HepG2 (cell line): ENCODE results near the gene ITGB3. TPM values are rescaled to one million over a fixed set of nuclear protein-coding genes. Genes with fewer than 3 reads are reported as not detected.

Experiments used
- ATRX ChIP-seq: sonication (generic); formaldehyde crosslinking; IDR thresholded peaks from 2 replicates; pipeline ENCODE4 v1.4.0; 2020; ENCODE audit warnings: missing genetic modification reagents, borderline replicate concordance
- CCDC6 ChIP-seq: sonication (generic); formaldehyde crosslinking; IDR thresholded peaks from 2 replicates; pipeline ENCODE4 v1.8.1; 2022; ENCODE audit warnings: mild to moderate bottlenecking, missing genetic modification reagents, moderate library complexity
- DDIT3 ChIP-seq: sonication (generic); formaldehyde crosslinking; IDR thresholded peaks from 2 replicates; pipeline ENCODE4 v1.4.0; 2020; ENCODE audit warnings: mild to moderate bottlenecking, missing genetic modification reagents
- GATA4 ChIP-seq: sonication (generic); IDR thresholded peaks from 2 replicates; pipeline ENCODE4 v1.6.1; 2016; ENCODE audit warnings: antibody characterized with exemption, low read depth, borderline replicate concordance
- HNF1B ChIP-seq: sonication (generic); formaldehyde crosslinking; IDR thresholded peaks from 2 replicates; pipeline ENCODE4 v1.5.1; 2020; ENCODE audit warnings: mild to moderate bottlenecking, moderate library complexity, missing genetic modification reagents
- HOXA3 ChIP-seq: sonication (generic); formaldehyde crosslinking; IDR thresholded peaks from 2 replicates; pipeline ENCODE4 v1.5.0; 2020; ENCODE audit warnings: missing genetic modification reagents
- IKZF4 ChIP-seq: sonication (generic); formaldehyde crosslinking; IDR thresholded peaks from 2 replicates; pipeline ENCODE4 v1.5.1; 2020; ENCODE audit warnings: borderline replicate concordance, mild to moderate bottlenecking, low read depth, missing genetic modification reagents; ENCODE audit errors: not compliant biosample characterization
- KLF16 ChIP-seq, 2 experiments: sonication (generic) in 1 of 2; formaldehyde crosslinking in 1 of 2; IDR thresholded peaks; 2 replicates each; pipeline versions ENCODE4 v1.6.1 to v1.8.0; 2016 to 2023; ENCODE audit warnings: missing genetic modification reagents in 2 of 2, missing compliant biosample characterization in 1 of 2
- MAZ ChIP-seq, 2 experiments: sonication (generic) in 1 of 2; formaldehyde crosslinking in 1 of 2; IDR thresholded peaks; 2 replicates each; pipeline versions ENCODE4 v1.5.0 to v1.6.1; 2012 to 2020; ENCODE audit warnings: low read depth in 2 of 2, mild to moderate bottlenecking in 2 of 2, borderline replicate concordance in 1 of 2, improper control_type of control experiment in 1 of 2, low read length in 1 of 2, missing genetic modification reagents in 1 of 2, moderate library complexity in 1 of 2
- NAIF1 ChIP-seq: sonication (generic); formaldehyde crosslinking; IDR thresholded peaks from 2 replicates; pipeline ENCODE4 v1.5.0; 2020; ENCODE audit warnings: mild to moderate bottlenecking, missing genetic modification reagents, borderline replicate concordance
- NR2F6 ChIP-seq, 2 experiments: IDR thresholded peaks; 2 replicates each; pipeline ENCODE4 v1.6.1; 2016; ENCODE audit warnings: antibody characterized with exemption in 1 of 2, mild to moderate bottlenecking in 1 of 2
- RAD21 ChIP-seq: fragments of 450-650 bp; formaldehyde crosslinking; IDR thresholded peaks from 2 replicates; pipeline ENCODE4 v1.5.0; 2020; ENCODE audit warnings: mild to moderate bottlenecking
- RNF2 ChIP-seq: fragments of 450-650 bp; conservative IDR thresholded peaks from 2 replicates; pipeline ENCODE4 v1.6.1; 2016; ENCODE audit warnings: low read depth
- TCF12 ChIP-seq, 2 experiments: fragments of 450-650 bp in 1 of 2; sonication (generic) in 1 of 2; formaldehyde crosslinking in 1 of 2; IDR thresholded peaks; 2 replicates each; pipeline versions ENCODE4 v1.6.1 to v1.8.0; 2017 to 2022; ENCODE audit warnings: antibody characterized with exemption in 1 of 2, mild to moderate bottlenecking in 1 of 2, missing genetic modification reagents in 1 of 2, moderate library complexity in 1 of 2
- ZBTB43 ChIP-seq: sonication (generic); formaldehyde crosslinking; conservative IDR thresholded peaks from 2 replicates; pipeline ENCODE4 v1.4.0; 2020; ENCODE audit warnings: missing genetic modification reagents
- ZFP82 ChIP-seq: sonication (generic); formaldehyde crosslinking; IDR thresholded peaks from 2 replicates; pipeline ENCODE4 v1.5.1; 2020; ENCODE audit warnings: mild to moderate bottlenecking, missing genetic modification reagents, borderline replicate concordance
- ZFY ChIP-seq: sonication (generic); formaldehyde crosslinking; IDR thresholded peaks from 2 replicates; pipeline ENCODE4 v1.4.0; 2020; ENCODE audit warnings: missing genetic modification reagents
- ZMYM2 ChIP-seq: sonication (generic); formaldehyde crosslinking; IDR thresholded peaks from 2 replicates; pipeline ENCODE4 v1.8.0; 2022; ENCODE audit warnings: mild to moderate bottlenecking, missing genetic modification reagents
- ZNF101 ChIP-seq: sonication (generic); formaldehyde crosslinking; IDR thresholded peaks from 2 replicates; pipeline ENCODE4 v1.4.0; 2020; ENCODE audit warnings: mild to moderate bottlenecking, low read depth, missing genetic modification reagents, borderline replicate concordance
- ZNF563 ChIP-seq: sonication (generic); formaldehyde crosslinking; IDR thresholded peaks from 2 replicates; pipeline ENCODE4 v1.8.0; 2022; ENCODE audit warnings: mild to moderate bottlenecking, moderate library complexity, missing genetic modification reagents
- ZNF615 ChIP-seq: sonication (generic); formaldehyde crosslinking; IDR thresholded peaks from 2 replicates; pipeline ENCODE4 v1.5.0; 2020; ENCODE audit warnings: mild to moderate bottlenecking, missing genetic modification reagents, borderline replicate concordance
- ZNF619 ChIP-seq: sonication (generic); formaldehyde crosslinking; IDR thresholded peaks from 2 replicates; pipeline ENCODE4 v1.4.0; 2020; ENCODE audit warnings: mild to moderate bottlenecking, missing genetic modification reagents
- ZNF782 ChIP-seq: sonication (generic); formaldehyde crosslinking; IDR thresholded peaks from 2 replicates; pipeline ENCODE4 v1.4.0; 2020; ENCODE audit warnings: missing genetic modification reagents, mild to moderate bottlenecking, borderline replicate concordance
- polyA plus RNA-seq, 8 experiments: library from polyadenylated mRNA; depleted of rRNA in 3 of 8; stranded (reverse) in 7 of 8; unstranded in 1 of 8; fragments of >200 nt; fragmentation: Illumina TruSeq in 4 of 8; extraction: Trizol in 4 of 8; gene quantifications; 2 replicates each; pipeline versions ENCODE4 v1.2.1 to v1.2.3, GENCODE V29; 2011 to 2016; ENCODE audit warnings: low read depth in 4 of 8, missing spikeins in 1 of 8, mixed read lengths in 1 of 8; ENCODE audit not compliant: insufficient read depth in 1 of 8
- total RNA-seq, 5 experiments: library from RNA; depleted of rRNA; stranded (reverse); fragments of >200 nt; fragmentation: Illumina TruSeq; extraction: Trizol; gene quantifications; 2 replicates each; pipeline ENCODE4 v1.2.3, GENCODE V29; 2016; ENCODE audit warnings: low read depth in 1 of 5
- TF ChIP-seq, protein P1 (sequence below): sonication (generic); formaldehyde crosslinking; IDR thresholded peaks from 2 replicates; pipeline ENCODE4 v1.4.0; 2020; ENCODE audit warnings: missing genetic modification reagents, mild to moderate bottlenecking, borderline replicate concordance

ITGB3 gene
- total and polyA plus RNA-seq, 2 of the 13 experiments (the other 11 are each of a cell fraction or from before 2014, with no cell fraction given): 0.09 to 0.31 TPM

DNA sequence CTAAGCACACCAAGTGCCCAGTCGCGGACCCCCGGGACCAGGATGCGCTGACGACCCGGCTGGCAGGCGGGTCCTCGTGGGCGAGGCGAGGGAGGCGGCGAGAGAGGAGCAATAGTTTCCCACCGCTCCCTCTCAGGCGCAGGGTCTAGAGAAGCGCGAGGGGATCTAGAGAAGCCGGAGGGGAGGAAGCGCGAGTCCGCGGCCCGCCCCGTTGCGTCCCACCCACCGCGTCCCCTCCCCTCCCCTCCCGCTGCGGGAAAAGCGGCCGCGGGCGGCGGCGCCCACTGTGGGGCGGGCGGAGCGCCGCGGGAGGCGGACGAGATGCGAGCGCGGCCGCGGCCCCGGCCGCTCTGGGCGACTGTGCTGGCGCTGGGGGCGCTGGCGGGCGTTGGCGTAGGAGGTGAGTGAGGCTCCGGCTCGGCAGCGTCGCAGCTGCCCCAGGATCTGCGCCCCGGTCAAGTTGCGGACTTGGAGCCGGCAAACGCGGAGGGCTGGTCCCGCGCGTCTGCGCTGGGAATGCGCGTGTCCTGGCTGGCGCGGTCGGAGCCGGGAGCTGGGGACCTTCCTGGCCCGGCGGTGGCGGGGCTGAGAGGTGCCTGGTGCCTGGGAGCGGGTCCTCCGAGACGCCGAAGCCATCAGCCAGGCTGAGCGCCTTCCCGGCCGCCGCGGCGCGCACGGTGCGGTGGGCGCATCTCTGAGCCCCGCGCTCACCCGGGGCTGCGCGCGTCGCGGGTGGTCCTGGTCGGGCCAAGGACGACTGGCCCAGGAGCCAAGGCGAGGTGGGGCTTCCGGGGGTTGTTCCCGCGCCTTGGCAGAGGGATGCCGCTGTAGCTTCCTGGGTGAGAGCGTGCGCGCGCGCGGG lies at the start of gene ITGB3 (continued):
- TF ChIP-seq ZNF101 (CRISPR knock-in tag): no peak
- no peak for TF ChIP-seq RNF2
- no peak for TF ChIP-seq MAZ (IDR thresholded peaks at IDR 0.05; ENCODE audit: borderline replicate concordance, low read depth, low read length)
- peak; percentile 49 for TF ChIP-seq MAZ (CRISPR knock-in tag; IDR thresholded peaks at IDR 0.05; ENCODE audit: low read depth)
- no peak for TF ChIP-seq NR2F6 (IDR thresholded peaks at IDR 0.05)
- 0 out of 2 replicates have a peak, but pooled peaks have one; percentile 6 for TF ChIP-seq NR2F6 (CRISPR knock-in tag; IDR thresholded peaks at IDR 0.05)
- no peak for TF ChIP-seq TCF12 (IDR thresholded peaks at IDR 0.05)
- no peak for TF ChIP-seq TCF12 (CRISPR knock-in tag; IDR thresholded peaks at IDR 0.05)
- no peak for TF ChIP-seq ZNF615 (CRISPR knock-in tag)
- TF ChIP-seq ZNF563: peak; percentile 99
- peak; percentile 46; the same call in 1 of the 2 replicates for TF ChIP-seq HOXA3 (CRISPR knock-in tag)
- no peak for TF ChIP-seq ZBTB43
- TF ChIP-seq, protein P1, sequence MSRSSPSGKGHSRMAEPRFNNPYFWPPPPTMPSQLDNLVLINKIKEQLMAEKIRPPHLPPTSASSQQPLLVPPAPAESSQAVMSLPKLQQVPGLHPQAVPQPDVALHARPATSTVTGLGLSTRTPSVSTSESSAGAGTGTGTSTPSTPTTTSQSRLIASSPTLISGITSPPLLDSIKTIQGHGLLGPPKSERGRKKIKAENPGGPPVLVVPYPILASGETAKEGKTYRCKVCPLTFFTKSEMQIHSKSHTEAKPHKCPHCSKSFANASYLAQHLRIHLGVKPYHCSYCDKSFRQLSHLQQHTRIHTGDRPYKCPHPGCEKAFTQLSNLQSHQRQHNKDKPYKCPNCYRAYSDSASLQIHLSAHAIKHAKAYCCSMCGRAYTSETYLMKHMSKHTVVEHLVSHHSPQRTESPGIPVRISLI (CRISPR knock-in tag): peak; percentile 33; the same call in 1 of the 2 replicates
- TF ChIP-seq ZMYM2 (CRISPR knock-in tag): no peak
- peak; percentile 55; the same call in 1 of the 2 replicates for TF ChIP-seq ZNF782
- no peak for TF ChIP-seq GATA4
- no peak for TF ChIP-seq DDIT3 (CRISPR knock-in tag)
- no peak for TF ChIP-seq ZNF619
- TF ChIP-seq ATRX (CRISPR knock-in tag): no peak
- TF ChIP-seq ZFP82 (CRISPR knock-in tag): no peak
- no peak; the same call in none of the 2 replicates for TF ChIP-seq CCDC6 (CRISPR knock-in tag)
- peak; percentile 42; the same call in 1 of the 2 replicates for TF ChIP-seq ZFY (CRISPR knock-in tag)
- 0 out of 2 replicates have a peak, but pooled peaks have one; percentile 27 for TF ChIP-seq NAIF1
- peak; percentile 70 for TF ChIP-seq RAD21 (CRISPR knock-in tag)
- TF ChIP-seq HNF1B (CRISPR knock-in tag): no peak
- no peak for TF ChIP-seq IKZF4
- peak in 1 of 2 experiments; percentile 24; a peak in 1 of 4 replicates for TF ChIP-seq KLF16 (CRISPR knock-in tag; IDR thresholded peaks at IDR 0.05)
